ENCODE data around the gene MYL3. TPM values are rescaled to one million over a fixed set of nuclear protein-coding genes. Genes with fewer than 3 reads are reported as not detected.

The MYL3 gene
- total RNA-seq, 1 experiment from 2014 or later = not detected

DNA sequence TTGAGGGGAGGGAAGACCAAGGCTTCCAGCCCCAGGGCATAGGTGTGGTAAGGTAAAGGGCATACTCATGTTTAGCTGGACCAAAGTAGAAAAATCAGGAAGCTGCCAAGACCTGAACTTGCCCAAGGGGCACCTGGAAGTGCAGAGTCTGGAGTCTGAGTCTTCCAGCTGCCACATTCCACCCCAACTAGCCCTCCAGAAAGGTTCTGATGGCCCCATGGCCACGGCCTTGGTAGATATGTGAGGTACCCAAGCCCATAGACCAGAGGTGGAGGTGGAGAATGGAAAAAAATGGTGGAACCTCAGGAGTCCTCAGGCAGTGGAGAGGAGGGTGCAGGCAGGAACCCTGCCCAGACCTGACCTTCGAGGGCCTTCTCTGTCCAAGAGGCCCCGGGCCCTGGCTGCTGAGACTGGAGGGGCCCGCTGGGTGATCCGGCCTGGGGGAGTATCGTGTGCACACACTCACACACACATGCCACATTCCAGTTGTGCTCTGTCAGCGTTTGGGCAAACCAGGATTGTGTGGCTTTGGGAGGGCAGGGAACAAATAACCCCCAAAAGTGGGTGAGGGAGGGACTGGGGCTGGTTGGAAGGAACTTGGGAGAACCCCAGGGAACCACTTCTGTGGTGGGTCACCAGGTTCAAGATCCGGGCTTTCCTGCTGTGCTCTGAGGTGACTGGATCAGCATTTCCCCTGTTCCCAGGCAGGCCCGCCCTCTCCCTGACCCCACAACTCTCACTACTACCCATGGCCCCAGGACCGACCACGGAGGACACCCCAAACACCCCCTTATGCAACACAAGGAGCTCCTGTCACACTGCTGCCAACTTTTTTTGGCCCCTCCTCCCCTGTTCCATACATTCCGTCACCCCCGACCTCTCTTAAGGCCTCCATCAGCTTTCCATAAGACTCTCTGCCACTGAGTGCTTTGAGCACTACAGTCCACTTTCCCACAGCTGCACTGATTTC, 11.6 kb downstream of the MYL3 start:
- DNase-seq (ENCODE audit: low read depth) = no peak

DNA sequence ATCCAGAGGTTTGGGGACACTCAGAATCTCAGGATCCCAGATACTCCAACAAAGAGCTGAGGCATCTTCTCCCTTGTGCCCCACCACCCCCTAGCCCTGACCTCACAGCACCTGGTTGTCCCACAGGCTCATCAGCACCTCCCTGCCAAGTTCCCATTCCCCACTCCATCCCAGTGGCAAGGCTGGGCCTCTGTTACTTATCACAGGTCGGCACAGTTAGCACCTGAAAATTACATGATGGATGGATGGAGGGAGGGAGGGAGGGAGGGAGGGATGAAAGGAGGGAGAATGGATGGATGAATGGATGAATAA, 12.8 kb downstream of the MYL3 start:
- no peak for DNase-seq (ENCODE audit: low read depth)

- DNase-seq (ENCODE audit: low read depth) = no peak
These were observed 13.4 kb downstream of the MYL3 start for GRCh38 chr3:46849686-46850467.

GRCh38 chr3:46849045-46849631, 14.1 kb downstream of the MYL3 start:
- no peak for DNase-seq (ENCODE audit: low read depth)

GRCh38 chr3:46848271-46849044, 14.8 kb downstream of the MYL3 start:
- peak; percentile 30 for DNase-seq (ENCODE audit: low read depth)

- DNase-seq (ENCODE audit: low read depth) = no peak
These were observed 15.5 kb downstream of the MYL3 start for GRCh38 chr3:46847744-46848143.

GRCh38 chr3:46846624-46847542, 16.4 kb downstream of the MYL3 start:
- DNase-seq (ENCODE audit: low read depth) = no peak

GRCh38 chr3:46845860-46846623, 17.2 kb downstream of the MYL3 start:
- peak; percentile 64 for DNase-seq (ENCODE audit: low read depth)

GRCh38 chr3:46845397-46845859, 17.8 kb downstream of the MYL3 start:
- DNase-seq (ENCODE audit: low read depth) = peak; percentile 78

DNA sequence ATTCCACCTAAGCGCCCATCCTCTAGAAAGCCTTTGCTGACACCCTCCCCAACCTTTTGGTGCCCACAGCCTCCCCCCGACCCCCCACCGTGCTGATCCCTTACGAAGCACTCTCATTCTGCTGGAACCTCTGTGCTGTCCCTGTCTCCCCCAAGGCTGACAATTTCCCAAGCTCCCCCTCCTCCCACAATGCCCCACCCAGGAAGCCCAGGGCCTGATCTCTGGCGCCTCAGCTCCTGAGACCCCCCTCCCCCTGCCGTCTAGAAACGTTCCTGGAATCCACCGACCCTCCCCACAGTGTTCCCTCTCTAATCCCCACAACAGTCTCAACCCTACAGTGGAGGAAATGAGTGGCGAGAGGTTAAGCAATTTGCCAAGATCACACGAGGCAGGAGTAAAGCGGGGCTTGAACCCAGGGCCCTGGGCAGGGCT, 18.3 kb downstream of the MYL3 start:
- DNase-seq (ENCODE audit: low read depth) = no peak

DNA sequence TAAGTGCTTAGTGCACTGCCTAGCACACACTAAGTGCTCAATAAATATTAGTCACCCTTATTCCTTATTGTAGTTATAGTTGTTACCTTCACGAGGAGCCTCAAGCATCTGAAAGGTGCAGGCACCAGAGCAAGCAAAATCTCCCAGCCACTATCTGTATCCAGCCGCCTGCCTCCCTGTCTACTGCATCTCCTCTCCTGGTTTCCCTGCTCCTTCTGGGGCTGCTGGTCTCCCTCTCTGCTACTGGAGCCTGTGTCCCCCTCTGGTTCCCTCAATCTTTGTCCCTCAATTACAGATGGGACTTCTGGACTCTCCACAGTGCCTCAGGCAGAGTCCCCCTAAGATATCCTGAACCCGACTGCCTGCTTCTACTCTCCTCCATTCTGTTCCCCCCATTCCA, 18.8 kb downstream of the MYL3 start:
- no peak for DNase-seq (ENCODE audit: low read depth)

- no peak for DNase-seq (ENCODE audit: low read depth)
These were observed 19.7 kb downstream of the MYL3 start for GRCh38 chr3:46843508-46843907.

GRCh38 chr3:46840491-46840890, 22.8 kb downstream of the MYL3 start:
- DNase-seq (ENCODE audit: low read depth) = no peak

- no peak for DNase-seq (ENCODE audit: low read depth)
These were observed 24.9 kb downstream of the MYL3 start for GRCh38 chr3:46838301-46838700.

GRCh38 chr3:46835491-46835890, 27.8 kb downstream of the MYL3 start:
- DNase-seq (ENCODE audit: low read depth) = no peak

GRCh38 chr3:46835054-46835453, 28.2 kb downstream of the MYL3 start:
- no peak for DNase-seq (ENCODE audit: low read depth)

DNA sequence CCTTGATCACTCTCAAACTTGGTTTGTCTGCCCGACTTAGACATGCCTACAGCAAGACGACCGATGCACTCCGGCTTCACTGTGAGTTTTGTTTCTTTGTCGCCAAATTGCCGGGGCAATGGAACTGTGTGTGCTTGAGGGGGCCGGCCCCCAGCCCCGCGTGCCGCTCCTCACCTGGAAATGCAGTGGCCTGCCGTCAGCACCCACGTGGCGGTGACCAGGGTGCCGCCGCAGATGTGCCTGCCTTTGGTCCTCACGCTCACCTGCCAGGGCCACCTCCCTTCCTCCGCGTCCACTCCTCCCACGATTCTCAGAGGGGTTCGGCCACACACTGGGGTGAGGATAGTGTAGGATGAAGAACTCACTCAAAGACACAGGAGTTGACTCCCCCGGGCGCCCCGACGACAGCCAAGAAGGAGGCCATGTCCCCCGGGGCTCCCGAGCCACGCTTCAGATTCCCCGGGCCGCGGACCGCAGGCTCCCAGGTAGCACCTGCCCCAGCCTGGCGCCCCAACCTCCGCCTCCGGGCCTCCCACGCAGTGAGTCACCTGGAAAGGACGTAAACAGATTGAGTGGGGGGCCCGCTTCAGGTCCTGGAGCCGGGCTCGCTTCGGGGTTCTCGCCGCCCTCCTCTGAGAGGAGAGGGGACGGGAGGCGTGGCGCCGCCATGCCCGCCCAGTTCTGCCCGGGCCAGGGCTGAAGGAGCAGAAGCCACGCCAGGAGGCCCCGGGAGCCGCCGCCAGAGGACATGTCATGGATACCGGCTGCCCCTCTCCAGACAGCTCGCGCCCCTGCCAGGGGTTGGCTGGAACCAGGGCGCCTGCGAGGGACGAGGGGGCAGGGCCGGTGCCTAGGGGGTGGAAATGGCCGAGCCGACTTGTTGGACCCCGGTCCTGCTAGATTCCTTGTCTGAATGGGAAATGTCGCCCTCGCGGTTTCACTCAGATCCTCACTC, 29.6 kb downstream of the MYL3 start:
- DNase-seq (ENCODE audit: low read depth) = no peak

DNA sequence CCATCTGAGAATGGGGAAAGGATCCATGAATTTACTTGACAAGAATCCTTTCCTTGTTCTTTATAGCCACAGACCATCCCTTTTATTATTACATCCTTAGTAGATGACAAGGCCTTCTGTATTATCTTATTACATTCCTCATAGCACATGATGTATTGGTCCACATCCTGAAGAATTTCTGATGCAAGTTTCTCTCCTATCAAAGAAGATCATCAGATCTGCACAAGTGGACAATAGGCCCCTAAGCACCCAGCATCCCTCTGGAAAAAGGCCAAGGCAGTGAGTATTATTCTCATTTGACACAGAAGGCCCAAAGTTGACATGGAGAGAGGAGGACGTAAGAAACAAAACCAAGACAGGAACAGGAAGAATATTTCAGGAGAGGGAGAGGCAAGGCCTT, 31.4 kb downstream of the MYL3 start:
- no peak for DNase-seq (ENCODE audit: low read depth)

Data from LHCN-M2 (cell line).